K562 (cell line): ENCODE results near the gene DOCK6. TPM values are rescaled to one million over a fixed set of nuclear protein-coding genes. Genes with fewer than 3 reads are reported as not detected.

Experiments
- ATAC-seq: fragments of 200-7000 bp; cut with Tn5 transposase; 3 replicates; pipeline ENCODE4 v1.9.1; 2020; ENCODE audit warnings: moderate library complexity
- BruUV-seq: library from RNA; stranded (reverse); fragments of 400-500 nt; replicated peaks from 2 replicates; lab custom pipeline; 2021; lab: Mats Ljungman, UMichigan
- CTCF ChIA-PET: fragments of 300-600 bp; formaldehyde crosslinking; extraction: SDS; loops from one replicate; lab custom pipeline; 2021; ENCODE audit warnings: low intra/inter-chr PET ratio; lab: Yijun Ruan, JAX
- POLR2A ChIA-PET: fragments of 300-600, 350-650 bp; sonication (Branson Sonifier 250); formaldehyde crosslinking; extraction: SDS; loops from one replicate; lab custom pipeline; 2021; ENCODE audit warnings: antibody characterized with exemption, inconsistent platforms; lab: Yijun Ruan, JAX
- DNase-seq, 4 experiments: peaks; one replicate each; pipeline versions ENCODE4 v3.0.0 to v3.0.0-alpha.2; 2011 to 2018; ENCODE audit warnings: low spot score in 3 of 4, mixed read lengths in 3 of 4; ENCODE audit errors: extremely low read depth in 1 of 4
- FAIRE-seq: peaks from 2 replicates; lab custom pipeline; 2011; peaks lifted over from hg19 to GRCh38; lab: Jason Lieb, UNC
- H2AFZ ChIP-seq: 2 replicates; pipeline ENCODE4 v1.6.0; 2011; ENCODE audit warnings: low read depth, low read length, control low read depth, inconsistent platforms
- H3K27ac ChIP-seq: fragments of 200-600 bp; 3 replicates; pipeline ENCODE4 v1.8.0; 2011; ENCODE audit warnings: low read depth, mild to moderate bottlenecking, control low read depth, inconsistent platforms, low read length, moderate library complexity, mixed read lengths; ENCODE audit errors: extremely low read depth
- H3K27me3 ChIP-seq, 2 experiments: fragments of 300-600 bp in 1 of 2; 2 replicates in 1 of 2; 3 replicates in 1 of 2; pipeline versions ENCODE4 v1.6.0 to v1.8.0; 2011; ENCODE audit warnings: inconsistent platforms in 2 of 2, low read length in 2 of 2, mild to moderate bottlenecking in 1 of 2, mixed read lengths in 1 of 2, moderate library complexity in 1 of 2; ENCODE audit not compliant: control insufficient read depth in 2 of 2, insufficient read depth in 2 of 2
- H3K36me3 ChIP-seq: fragments of 300-600 bp; 3 replicates; pipeline ENCODE4 v1.8.0; 2011; ENCODE audit warnings: mild to moderate bottlenecking, low read length, inconsistent platforms; ENCODE audit not compliant: control insufficient read depth, insufficient read depth
- H3K4me1 ChIP-seq, 2 experiments: fragments of 200-600 bp in 1 of 2; replicated peaks in 1 of 2; 2 replicates in 1 of 2; 3 replicates in 1 of 2; pipeline versions ENCODE4 v1.5.1 to v1.8.0; 2011; ENCODE audit warnings: inconsistent platforms in 2 of 2, low read length in 2 of 2, mild to moderate bottlenecking in 1 of 2, mixed read lengths in 1 of 2, moderate library complexity in 1 of 2; ENCODE audit not compliant: control insufficient read depth in 2 of 2, insufficient read depth in 2 of 2
- H3K4me2 ChIP-seq: 2 replicates; pipeline ENCODE4 v1.6.1; 2011; ENCODE audit warnings: low read length, control low read depth, inconsistent platforms, mixed read lengths; ENCODE audit not compliant: insufficient read depth
- H3K4me3 ChIP-seq: fragments of 200-600 bp; sonication (generic), shearing (Covaris generic); 2 replicates; pipeline ENCODE4 v1.5.1; 2016; ENCODE audit warnings: control low read depth, inconsistent platforms
- H3K79me2 ChIP-seq: fragments of 200-600 bp; 3 replicates; pipeline ENCODE4 v1.8.0; 2011; ENCODE audit warnings: low read length, inconsistent platforms; ENCODE audit not compliant: control insufficient read depth, insufficient read depth
- H3K9ac ChIP-seq, 2 experiments: 2 replicates each; pipeline versions ENCODE4 v1.6.0 to v1.6.1; 2011; ENCODE audit warnings: low read depth in 2 of 2, low read length in 2 of 2, control low read depth in 1 of 2, inconsistent platforms in 1 of 2, mild to moderate bottlenecking in 1 of 2, mixed read lengths in 1 of 2; ENCODE audit not compliant: insufficient read depth in 1 of 2
- H3K9me1 ChIP-seq: one replicate; pipeline ENCODE4 v1.6.0; 2011; ENCODE audit warnings: inconsistent platforms, mild to moderate bottlenecking, low read length, moderate library complexity; ENCODE audit not compliant: control insufficient read depth, insufficient read depth
- H3K9me3 ChIP-seq: replicated peaks from 2 replicates; pipeline ENCODE4 v1.5.1; 2011; ENCODE audit warnings: low read depth, low read length, inconsistent platforms; ENCODE audit not compliant: control insufficient read depth, insufficient read depth
- H4K20me1 ChIP-seq: replicated peaks from 2 replicates; pipeline ENCODE4 v1.6.1; 2011; ENCODE audit warnings: low read length, inconsistent platforms, mixed read lengths; ENCODE audit not compliant: control insufficient read depth, insufficient read depth
- DPF2 ChIP-seq: fragments of 450-650 bp; IDR thresholded peaks from 2 replicates; pipeline ENCODE4 v1.6.1; 2016
- HLTF ChIP-seq: fragments of 450-650 bp; IDR thresholded peaks from 2 replicates; pipeline ENCODE4 v1.6.1; 2016
- POLR2H ChIP-seq: IDR thresholded peaks from 2 replicates; pipeline ENCODE4 v1.6.1; 2016; ENCODE audit warnings: missing genetic modification characterization, low read depth, mild to moderate bottlenecking, control low read depth, missing compliant biosample characterization, moderate library complexity
- RCOR1 ChIP-seq, 2 experiments: IDR thresholded peaks; 2 replicates each; pipeline ENCODE4 v1.6.1; 2012; ENCODE audit warnings: low read depth in 2 of 2, low read length in 2 of 2, borderline replicate concordance in 1 of 2, improper control_type of control experiment in 1 of 2
- U2AF1 ChIP-seq: fragments of 200-400 bp; formaldehyde crosslinking; optimal IDR thresholded peaks from 2 replicates; pipeline ENCODE3; 2017; ENCODE audit warnings: mild to moderate bottlenecking, low read depth, low read length, moderate library complexity
- YY1 ChIP-seq, 3 experiments: IDR thresholded peaks; 2 replicates each; pipeline ENCODE4 v1.6.1; 2011; ENCODE audit warnings: low read length in 2 of 3, mild to moderate bottlenecking in 2 of 3, moderate library complexity in 2 of 3, borderline replicate concordance in 1 of 3, control low read depth in 1 of 3, low read depth in 1 of 3; ENCODE audit not compliant: insufficient read depth in 3 of 3, insufficient replicate concordance in 2 of 3, control insufficient read depth in 1 of 3, insufficient read length in 1 of 3; ENCODE audit errors: extremely low read depth in 1 of 3
- ZKSCAN1 ChIP-seq: fragments of 150-350 bp; IDR thresholded peaks from 2 replicates; pipeline ENCODE4 v1.6.1; 2016; ENCODE audit warnings: low read depth, low read length
- WGBS: fragments of 100-300 bp; shearing (Covaris generic); methylation state at CpG from one replicate; pipeline ENCODE4 v1.1.6; 2016; ENCODE audit warnings: low coverage, mixed read lengths; ENCODE audit not compliant: insufficient coverage; ENCODE audit errors: missing lambda C conversion rate; 5-methylcytosine and 5-hydroxymethylcytosine counted together
- in situ Hi-C: fragments of 300-500 bp; cut with MboI; formaldehyde crosslinking; loops from 4 replicates; pipeline ENCODE4 v1.15.0; 2018; ENCODE audit warnings: inconsistent platforms, mixed read lengths
- intact Hi-C: fragments of 100-400 bp; cut with micrococcal nuclease; formaldehyde crosslinking; loops from 2 replicates; pipeline ENCODE4 v1.14.2; 2022
- polyA plus RNA-seq, 8 experiments: library from polyadenylated mRNA; depleted of rRNA in 4 of 8; stranded (reverse) in 5 of 8; unstranded in 3 of 8; fragments of >200 nt; fragmentation: Nextera tagmentation in 2 of 8; fragmentation: Illumina TruSeq in 1 of 8; extraction: Ambion mirVana in 2 of 8; extraction: Trizol in 1 of 8; gene quantifications; 2 replicates each; pipeline versions ENCODE4 v1.2.1 to v1.2.3, GENCODE V29; 2011 to 2014; ENCODE audit warnings: inconsistent platforms in 1 of 8, missing spikeins in 1 of 8
- total RNA-seq, 7 experiments: library from RNA; depleted of rRNA in 6 of 7; stranded (reverse); fragments of >200 nt in 6 of 7; fragmentation: Illumina TruSeq in 2 of 7; extraction: Trizol in 2 of 7; gene quantifications; 2 replicates each; pipeline versions ENCODE4 v1.2.1 to v1.2.3, GENCODE V29; 2011 to 2021; ENCODE audit warnings: low replicate concordance in 1 of 7

The DOCK6 gene
- total and polyA plus RNA-seq, 9 of the 15 experiments (the other 6 are each of a cell fraction or from before 2014, with no cell fraction given): 0.35 to 19.3 (median 3.8) TPM

DNA sequence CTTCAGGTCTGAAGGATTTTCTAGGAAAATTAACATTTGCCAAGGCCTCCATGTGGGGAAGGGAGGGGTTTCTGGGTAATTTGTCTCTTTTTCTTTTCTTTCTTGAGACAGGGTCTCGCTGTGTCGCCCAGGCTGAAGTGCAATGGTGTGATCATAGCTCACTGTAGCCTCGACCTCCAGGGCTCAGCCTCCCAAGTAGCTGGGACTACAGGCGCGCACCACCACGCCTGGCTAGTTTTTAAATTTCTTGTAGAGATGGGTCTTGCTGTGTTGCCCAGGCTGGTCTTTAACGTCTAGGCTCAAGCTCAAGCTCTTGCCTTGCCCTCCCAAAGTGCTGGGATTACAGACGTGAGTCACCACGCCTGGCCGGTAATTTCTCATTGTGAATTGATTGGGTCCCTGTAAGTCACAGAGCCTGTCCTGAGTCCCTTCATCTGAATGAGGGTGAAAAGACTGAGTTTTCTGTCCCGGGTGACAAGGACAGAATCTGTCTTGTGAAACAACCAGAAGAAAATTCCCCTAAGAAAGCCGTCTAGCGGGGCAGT, 96.8 kb downstream of the DOCK6 start:
- no peak overlapping the region for H3K9ac ChIP-seq
- no peak for ATAC-seq
- no peaks in the 10 kb centered on the region for H3K9me1 ChIP-seq
- FAIRE-seq: peak; percentile 6
- ChIA-PET CTCF (no interaction called here), POLR2A (interaction anchor here (0.8 to 1.5 kb wide), 2 partner anchors 13 to 201 kb away, joined by 3 read pairs; no protein-coding TSS in a partner anchor)
- in situ Hi-C loops: no loop called here
- no TSS peak for BruUV-seq
- no peak overlapping the region for H3K4me3 ChIP-seq
- H2AFZ ChIP-seq: no peak overlapping the region
- no peak overlapping the region for H3K27ac ChIP-seq
- H3K9me3 ChIP-seq: no peaks in the 10 kb centered on the region
- intact Hi-C loops: no loop called here
- no peaks in the 10 kb centered on the region for H3K79me2 ChIP-seq
- peaks cover 32% of the 10 kb centered on the region; the same call in 2 of the 3 replicates for H3K36me3 ChIP-seq
- TF ChIP-seq DPF2 (no peak), U2AF1 (no peak), ZKSCAN1 (no peak), HLTF (no peak), RCOR1 (IDR thresholded peaks at IDR 0.05; ENCODE audit: borderline replicate concordance in 1 of 2, low read depth in 2 of 2, low read length in 2 of 2) (no peak), POLR2H (tag) (no peak), YY1 (IDR thresholded peaks at IDR 0.05; ENCODE audit: borderline replicate concordance in 1 of 3, control insufficient read depth in 1 of 3, extremely low read depth in 1 of 3, insufficient read depth in 3 of 3, insufficient read length in 1 of 3, insufficient replicate concordance in 2 of 3, low read depth in 1 of 3, low read length in 2 of 3) (no peak)
- TF ChIP-seq, all 486 proteins: peak for 0
- peaks cover 0 to 3% of the 10 kb centered on the region in 2 experiments; a peak in 2 of 5 replicates for H3K4me1 ChIP-seq
- DNase-seq: no peak
- 84% methylated on average over 11 of the region's 13 CpGs for WGBS
- H3K4me2 ChIP-seq: no peak overlapping the region
- H3K27me3 ChIP-seq: no peaks in the 10 kb centered on the region
- H4K20me1 ChIP-seq: no peaks in the 10 kb centered on the region
